Progenitor cell of endocrine pancreas (in vitro differentiated cells): ENCODE results near the gene HEXD. TPM values are rescaled to one million over a fixed set of nuclear protein-coding genes. Genes with fewer than 3 reads are reported as not detected.

Experiments used
- DNase-seq: peaks from one replicate; pipeline ENCODE4 v3.0.0; 2021; ENCODE audit warnings: low spot score; ENCODE audit not compliant: unreplicated experiment
- H3K27ac Mint-ChIP-seq: 2 replicates; pipeline ENCODE4 v1.8.0; 2021; ENCODE audit warnings: mild to moderate bottlenecking, moderate library complexity, mixed read lengths
- H3K27me3 Mint-ChIP-seq: 2 replicates; pipeline ENCODE4 v1.8.0; 2021; ENCODE audit warnings: mixed read lengths
- H3K36me3 Mint-ChIP-seq: 2 replicates; pipeline ENCODE4 v1.8.0; 2022; ENCODE audit warnings: mixed read lengths; ENCODE audit not compliant: insufficient read depth
- H3K4me1 Mint-ChIP-seq: 2 replicates; pipeline ENCODE4 v1.8.0; 2021; ENCODE audit warnings: low read depth, mixed read lengths
- H3K4me3 Mint-ChIP-seq: 2 replicates; pipeline ENCODE4 v1.8.0; 2021; ENCODE audit warnings: low read depth, mild to moderate bottlenecking, moderate library complexity, mixed read lengths
- H3K9me3 Mint-ChIP-seq: 2 replicates; pipeline ENCODE4 v1.8.0; 2021; ENCODE audit warnings: low read depth, mixed read lengths
- total RNA-seq: library from RNA; stranded (reverse); gene quantifications from 2 replicates; pipeline ENCODE4 v1.2.1, GENCODE V29; 2021
- TF ChIP-seq, protein P1 (sequence below): fragments of 200-600 bp; sonication (generic); IDR thresholded peaks from one replicate; pipeline ENCODE4 v1.5.0; 2021; ENCODE audit warnings: antibody characterized with exemption, mild to moderate bottlenecking; ENCODE audit not compliant: unreplicated experiment

HEXD gene
- total RNA-seq, 1 donor from 2014 or later = 86.4 TPM

DNA sequence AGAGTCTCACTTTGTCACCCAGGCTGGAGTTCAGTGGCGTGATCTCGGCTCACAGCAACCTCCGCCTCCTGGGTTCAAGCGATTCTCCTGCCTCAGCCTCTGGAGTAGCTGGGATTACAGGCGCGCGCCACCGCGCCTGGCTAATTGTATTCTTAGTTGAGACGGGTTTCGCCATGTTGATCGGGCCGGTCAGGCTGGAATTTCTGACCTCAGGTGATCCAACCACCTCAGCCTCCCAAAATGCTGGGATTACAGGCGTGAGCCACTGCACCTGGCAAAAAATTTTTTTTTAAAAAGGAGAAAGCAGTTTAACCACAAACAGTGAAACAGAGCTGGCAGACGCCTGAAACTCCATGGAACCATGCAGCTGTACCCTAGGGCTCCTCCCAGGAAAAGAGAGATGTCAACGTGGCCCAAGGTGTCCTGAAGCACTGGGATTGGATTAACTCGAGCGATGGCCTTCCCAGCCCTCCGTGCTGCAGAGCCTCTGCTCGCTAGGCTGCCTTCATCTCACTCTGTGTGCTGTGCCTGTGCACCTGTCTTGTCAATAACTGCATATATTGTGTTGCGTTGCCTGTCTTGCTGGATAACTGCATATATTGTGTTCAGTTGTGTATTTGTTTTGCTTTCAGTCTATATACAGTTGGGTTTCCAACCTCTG is 71.8 kb downstream of the HEXD start:
- no peak overlapping the region for H3K4me3 Mint-ChIP-seq
- H3K9me3 Mint-ChIP-seq = no peaks in the 10 kb centered on the region
- peaks cover 3% of the 10 kb centered on the region for H3K4me1 Mint-ChIP-seq
- peaks cover 13% of the 10 kb centered on the region for H3K36me3 Mint-ChIP-seq
- H3K27ac Mint-ChIP-seq = no peak overlapping the region
- no peaks in the 10 kb centered on the region for H3K27me3 Mint-ChIP-seq
- TF ChIP-seq, protein P1, sequence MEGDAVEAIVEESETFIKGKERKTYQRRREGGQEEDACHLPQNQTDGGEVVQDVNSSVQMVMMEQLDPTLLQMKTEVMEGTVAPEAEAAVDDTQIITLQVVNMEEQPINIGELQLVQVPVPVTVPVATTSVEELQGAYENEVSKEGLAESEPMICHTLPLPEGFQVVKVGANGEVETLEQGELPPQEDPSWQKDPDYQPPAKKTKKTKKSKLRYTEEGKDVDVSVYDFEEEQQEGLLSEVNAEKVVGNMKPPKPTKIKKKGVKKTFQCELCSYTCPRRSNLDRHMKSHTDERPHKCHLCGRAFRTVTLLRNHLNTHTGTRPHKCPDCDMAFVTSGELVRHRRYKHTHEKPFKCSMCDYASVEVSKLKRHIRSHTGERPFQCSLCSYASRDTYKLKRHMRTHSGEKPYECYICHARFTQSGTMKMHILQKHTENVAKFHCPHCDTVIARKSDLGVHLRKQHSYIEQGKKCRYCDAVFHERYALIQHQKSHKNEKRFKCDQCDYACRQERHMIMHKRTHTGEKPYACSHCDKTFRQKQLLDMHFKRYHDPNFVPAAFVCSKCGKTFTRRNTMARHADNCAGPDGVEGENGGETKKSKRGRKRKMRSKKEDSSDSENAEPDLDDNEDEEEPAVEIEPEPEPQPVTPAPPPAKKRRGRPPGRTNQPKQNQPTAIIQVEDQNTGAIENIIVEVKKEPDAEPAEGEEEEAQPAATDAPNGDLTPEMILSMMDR = no peak
- no peak for DNase-seq

DNA sequence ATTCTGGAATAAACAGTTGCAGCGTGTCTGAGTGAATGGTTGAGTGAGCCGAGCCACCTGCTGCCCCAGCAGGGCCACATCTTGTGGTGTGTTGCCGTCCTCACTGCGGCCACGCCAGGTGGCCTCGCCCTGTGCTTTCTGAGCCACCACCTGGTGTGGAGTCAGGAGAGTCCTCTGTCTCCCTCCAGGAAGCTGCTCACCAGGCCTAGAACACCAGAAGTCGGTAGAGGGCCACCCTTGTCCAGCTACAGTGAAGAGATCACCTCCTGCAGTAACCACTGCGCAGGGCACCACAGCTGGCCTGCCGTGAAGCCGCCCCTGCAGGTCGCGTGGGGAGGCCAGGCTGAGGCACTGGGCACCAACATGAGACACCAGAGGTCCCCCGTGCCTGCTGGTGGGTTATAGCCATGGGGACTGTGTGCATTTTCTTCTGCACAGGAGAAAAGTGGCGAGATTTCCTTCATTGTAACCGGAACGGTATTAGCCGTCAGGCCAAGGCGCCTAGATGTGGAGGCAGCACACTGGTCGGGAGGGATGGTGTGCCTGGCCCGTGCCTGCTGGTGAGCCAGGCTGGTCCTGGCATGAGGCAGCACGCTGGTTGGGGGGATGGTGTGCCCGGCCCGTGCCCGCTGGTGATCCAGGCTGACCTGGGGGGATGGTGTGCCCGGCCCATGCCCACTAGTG is 72.5 kb downstream of the HEXD start:
- Mint-ChIP-seq H3K36me3 (peaks cover 10% of the 10 kb centered on the region), H3K9me3 (no peaks in the 10 kb centered on the region), H3K27ac (no peak overlapping the region), H3K4me1 (peaks cover 3% of the 10 kb centered on the region), H3K27me3 (no peaks in the 10 kb centered on the region), H3K4me3 (no peak overlapping the region)
- DNase-seq = no peak
- TF ChIP-seq, protein P1 = no peak

DNA sequence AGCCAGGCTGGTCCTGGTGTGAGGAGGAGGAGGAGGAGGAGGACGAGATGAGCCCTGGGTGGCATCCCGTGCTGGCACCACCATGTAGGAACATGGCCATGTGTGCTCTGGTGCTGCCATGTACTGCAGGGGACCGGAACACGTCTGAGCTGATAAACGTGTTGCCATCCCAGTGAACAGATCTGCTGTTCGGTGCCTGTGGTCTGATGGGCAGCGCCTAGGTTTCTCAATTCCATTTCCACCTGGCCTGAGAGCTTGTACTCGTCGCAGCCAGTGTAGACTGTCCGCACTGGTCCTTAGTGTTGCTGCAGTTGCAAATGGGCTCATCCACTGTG is 73.0 kb downstream of the HEXD start:
- no peak for DNase-seq
- Mint-ChIP-seq H3K27ac (no peak overlapping the region), H3K36me3 (peaks cover 8% of the 10 kb centered on the region), H3K4me1 (peaks cover 3% of the 10 kb centered on the region), H3K9me3 (no peaks in the 10 kb centered on the region), H3K4me3 (no peak overlapping the region), H3K27me3 (no peaks in the 10 kb centered on the region)
- TF ChIP-seq, protein P1 = no peak

DNA sequence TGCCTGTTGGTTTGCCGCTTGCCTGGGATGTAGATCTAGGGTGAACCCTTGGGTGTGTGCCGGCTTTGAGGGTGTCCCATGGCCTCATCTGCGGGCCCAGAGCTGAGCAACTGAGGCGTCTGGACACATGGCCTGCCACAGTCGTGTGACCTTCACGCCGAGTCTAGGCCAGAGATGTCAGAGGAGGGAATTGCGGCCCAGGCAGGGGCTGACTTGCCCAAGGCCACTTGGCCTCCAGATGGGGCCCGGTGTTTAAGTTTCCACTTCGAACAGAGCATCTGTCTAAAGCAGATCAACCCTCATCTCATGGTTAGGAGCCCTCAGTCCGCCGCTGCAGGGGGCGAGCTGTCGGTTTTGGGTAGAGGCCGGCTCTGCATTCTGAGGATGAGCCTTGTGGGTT is 73.4 kb downstream of the HEXD start:
- H3K27ac Mint-ChIP-seq = no peak overlapping the region
- H3K9me3 Mint-ChIP-seq = no peaks in the 10 kb centered on the region
- TF ChIP-seq, protein P1 = no peak
- H3K4me3 Mint-ChIP-seq = no peak overlapping the region
- no peak for DNase-seq
- H3K27me3 Mint-ChIP-seq = no peaks in the 10 kb centered on the region
- peaks cover 3% of the 10 kb centered on the region for H3K4me1 Mint-ChIP-seq
- peaks cover 6% of the 10 kb centered on the region for H3K36me3 Mint-ChIP-seq

Other genes starting within 250 kb of the HEXD start
- 79.0 and 79.3 TPM in 2 replicates for gene CCDC57, start 205.5 kb upstream of the HEXD start, total RNA-seq
- 5.4 and 5.9 TPM in 2 replicates for gene SLC16A3, start 189.3 kb upstream of the HEXD start, total RNA-seq
- 224 and 227 TPM in 2 replicates for gene CSNK1D, start 144.6 kb upstream of the HEXD start, total RNA-seq
- gene CD7, start 100.7 kb upstream of the HEXD start, total RNA-seq = 0.31 and 0.46 TPM in 2 replicates
- gene SECTM1, start 84.6 kb upstream of the HEXD start, total RNA-seq = not detected in 2 replicates
- gene TEX19, start 59.1 kb upstream of the HEXD start, total RNA-seq = 0.24 TPM in 1 of 2 replicates, not detected in the other
- gene UTS2R, start 46.6 kb upstream of the HEXD start, total RNA-seq = 0.22 TPM in 2 replicates
- gene OGFOD3, start 239 bp downstream of the HEXD start, total RNA-seq = 31.3 and 31.4 TPM in 2 replicates
- gene CYBC1, start 32.4 kb downstream of the HEXD start, total RNA-seq = 109 and 117 TPM in 2 replicates
- 86.9 and 94.0 TPM in 2 replicates for gene NARF, start 40.4 kb downstream of the HEXD start, total RNA-seq
- gene FOXK2, start 101.4 kb downstream of the HEXD start, total RNA-seq = 71.8 and 76.6 TPM in 2 replicates
- gene WDR45B, start 230.1 kb downstream of the HEXD start, total RNA-seq = 75.8 and 77.6 TPM in 2 replicates